Hepatocyte (in vitro differentiated cells): Measurements from ENCODE around the gene TLN1. TPM values are rescaled to one million over a fixed set of nuclear protein-coding genes. Genes with fewer than 3 reads are reported as not detected.

Source experiments
- DNase-seq: peaks from one replicate; pipeline ENCODE4 v3.0.0-alpha.2; 2016; ENCODE audit warnings: low spot score
- H2AFZ ChIP-seq: fragments of 200-600 bp; sonication (generic); 2 replicates; pipeline ENCODE4 v1.6.0; 2016; ENCODE audit warnings: antibody characterized with exemption, mild to moderate bottlenecking
- H3K27ac ChIP-seq: fragments of 200-600 bp; sonication (generic); 2 replicates; pipeline ENCODE4 v1.5.1; 2016; ENCODE audit warnings: mild to moderate bottlenecking
- H3K27me3 ChIP-seq: fragments of 200-600 bp; sonication (generic); 2 replicates; pipeline ENCODE4 v1.6.1; 2016
- H3K36me3 ChIP-seq: fragments of 200-600 bp; sonication (generic); replicated peaks from 2 replicates; pipeline ENCODE4 v1.5.1; 2016; ENCODE audit warnings: low read depth; ENCODE audit not compliant: insufficient read depth
- H3K4me1 ChIP-seq: fragments of 200-600 bp; sonication (generic); 2 replicates; pipeline ENCODE4 v1.5.1; 2016; ENCODE audit warnings: mild to moderate bottlenecking, moderate library complexity; ENCODE audit not compliant: insufficient read depth
- H3K4me2 ChIP-seq: fragments of 200-600 bp; sonication (generic); 2 replicates; pipeline ENCODE4 v1.6.0; 2016
- H3K4me3 ChIP-seq: fragments of 200-600 bp; sonication (generic); 2 replicates; pipeline ENCODE4 v1.5.1; 2016; ENCODE audit warnings: mild to moderate bottlenecking
- H3K79me2 ChIP-seq: fragments of 200-600 bp; sonication (generic); 2 replicates; pipeline ENCODE4 v1.6.0; 2017; ENCODE audit warnings: mild to moderate bottlenecking
- H3K9me2 ChIP-seq: fragments of 200-600 bp; sonication (generic); replicated peaks from 2 replicates; pipeline ENCODE4 v1.6.0; 2017; ENCODE audit warnings: mild to moderate bottlenecking; ENCODE audit not compliant: insufficient read depth
- H3K9me3 ChIP-seq: fragments of 200-600 bp; sonication (generic); 2 replicates; pipeline ENCODE4 v1.5.1; 2016; ENCODE audit warnings: low read depth, mild to moderate bottlenecking
- H4K20me1 ChIP-seq: fragments of 200-600 bp; sonication (generic); 2 replicates; pipeline ENCODE4 v1.6.0; 2016; ENCODE audit warnings: mild to moderate bottlenecking; ENCODE audit not compliant: insufficient read depth, poor library complexity, severe bottlenecking
- EZH2 ChIP-seq: fragments of 200-600 bp; sonication (generic); IDR thresholded peaks from 2 replicates; pipeline ENCODE4 v1.6.1; 2016; ENCODE audit warnings: antibody characterized with exemption, mild to moderate bottlenecking, borderline replicate concordance
- EZH2phosphoT487 ChIP-seq: fragments of 200-600 bp; sonication (generic); IDR thresholded peaks from one replicate; pipeline ENCODE4 v1.6.1; 2018; ENCODE audit warnings: antibody characterized with exemption, mild to moderate bottlenecking, low read depth, moderate library complexity; ENCODE audit not compliant: unreplicated experiment, severe bottlenecking
- WGBS: methylation state at CpG from one replicate; pipeline ENCODE4 v1.1.6; 2016; ENCODE audit warnings: low lambda C conversion rate; ENCODE audit errors: missing lambda C conversion rate; 5-methylcytosine and 5-hydroxymethylcytosine counted together
- polyA plus RNA-seq: library from polyadenylated mRNA; unstranded; fragments of >200 nt; fragmentation: Nextera tagmentation; extraction: Ambion mirVana; gene quantifications from 2 replicates; pipeline ENCODE4 v1.2.1, GENCODE V29; 2016
- total RNA-seq: library from RNA; depleted of rRNA; stranded (reverse); fragments of >200 nt; gene quantifications from 2 replicates; pipeline ENCODE4 v1.2.3, GENCODE V29; 2014
- TF ChIP-seq, protein P1 (sequence below): fragments of 200-600 bp; sonication (generic); IDR thresholded peaks from 2 replicates; pipeline ENCODE4 v1.5.1; 2016; ENCODE audit warnings: antibody characterized with exemption, mild to moderate bottlenecking; ENCODE audit not compliant: poor library complexity

The TLN1 gene
- total RNA-seq (100 and 113 TPM in 2 replicates), polyA plus RNA-seq (70.5 and 73.4 TPM in 2 replicates)

DNA sequence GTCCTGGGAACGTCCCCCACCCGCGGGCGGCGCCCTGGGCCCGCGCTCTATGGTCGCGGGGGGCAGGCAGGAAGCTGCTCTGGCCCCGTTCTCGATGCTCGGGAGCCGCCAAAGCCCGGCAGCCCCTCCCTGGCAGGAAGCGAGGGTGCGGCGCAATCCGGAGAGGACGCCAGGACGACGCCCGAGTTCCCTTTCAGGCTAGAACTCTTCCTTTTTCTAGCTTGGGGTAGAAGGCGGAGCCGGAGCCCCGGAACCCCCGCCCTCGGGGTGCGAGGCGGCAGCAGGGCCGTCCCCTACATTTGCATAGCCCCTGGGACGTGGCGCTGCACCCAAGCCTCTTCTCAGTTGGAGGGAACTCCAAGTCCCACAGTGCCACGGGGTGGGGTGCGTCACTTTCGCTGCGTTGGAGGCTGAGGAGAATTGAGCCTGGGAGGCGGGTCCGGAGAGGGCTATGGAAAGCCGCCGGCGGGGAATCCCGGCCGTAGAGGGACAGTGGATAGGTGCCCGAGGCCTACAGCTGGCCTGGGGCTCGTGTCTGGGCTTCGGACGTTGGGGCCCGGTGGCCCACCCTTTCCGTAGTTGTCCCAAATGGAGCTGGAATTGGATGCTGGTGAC is at the start of gene TLN1, which contains the start of gene CREB3:
Gene TLN1, minus strand, starts transcription at position 11 of the 615 bp plus-strand sequence. CDS start 6,501 bp downstream, outside the sequence.
Gene CREB3, plus strand, starts transcription at position 482 of the 615 bp plus-strand sequence. Its CDS starts 107 bp downstream, at position 589.
- Histone ChIP-seq H3K4me3 (peak within 1 kb of the TSS; percentile 84), H4K20me1 (peaks cover 25% of the 10 kb centered on the region), H3K27ac (peak within 1 kb of the TSS; percentile 95), H3K79me2 (peaks cover 69% of the 10 kb centered on the region), H3K4me2 (peak within 1 kb of the TSS; percentile 89), H3K36me3 (no peaks in the 10 kb centered on the region), H3K9me3 (no peaks in the 10 kb centered on the region), H3K9me2 (no peaks in the 10 kb centered on the region), H3K4me1 (peaks cover 52% of the 10 kb centered on the region), H2AFZ (peak within 1 kb of the TSS; percentile 55), H3K27me3 (no peaks in the 10 kb centered on the region)
- DNase-seq: peak; percentile 98
- WGBS: 2% methylated on average over 49 of the region's 49 CpGs
- TF ChIP-seq, protein P1, sequence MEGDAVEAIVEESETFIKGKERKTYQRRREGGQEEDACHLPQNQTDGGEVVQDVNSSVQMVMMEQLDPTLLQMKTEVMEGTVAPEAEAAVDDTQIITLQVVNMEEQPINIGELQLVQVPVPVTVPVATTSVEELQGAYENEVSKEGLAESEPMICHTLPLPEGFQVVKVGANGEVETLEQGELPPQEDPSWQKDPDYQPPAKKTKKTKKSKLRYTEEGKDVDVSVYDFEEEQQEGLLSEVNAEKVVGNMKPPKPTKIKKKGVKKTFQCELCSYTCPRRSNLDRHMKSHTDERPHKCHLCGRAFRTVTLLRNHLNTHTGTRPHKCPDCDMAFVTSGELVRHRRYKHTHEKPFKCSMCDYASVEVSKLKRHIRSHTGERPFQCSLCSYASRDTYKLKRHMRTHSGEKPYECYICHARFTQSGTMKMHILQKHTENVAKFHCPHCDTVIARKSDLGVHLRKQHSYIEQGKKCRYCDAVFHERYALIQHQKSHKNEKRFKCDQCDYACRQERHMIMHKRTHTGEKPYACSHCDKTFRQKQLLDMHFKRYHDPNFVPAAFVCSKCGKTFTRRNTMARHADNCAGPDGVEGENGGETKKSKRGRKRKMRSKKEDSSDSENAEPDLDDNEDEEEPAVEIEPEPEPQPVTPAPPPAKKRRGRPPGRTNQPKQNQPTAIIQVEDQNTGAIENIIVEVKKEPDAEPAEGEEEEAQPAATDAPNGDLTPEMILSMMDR: no peak
- TF ChIP-seq EZH2phosphoT487 (no peak), EZH2 (no peak)

- no peak overlapping the region for H3K4me3 ChIP-seq
- no peaks in the 10 kb centered on the region for H3K79me2 ChIP-seq
- H3K4me1 ChIP-seq: no peaks in the 10 kb centered on the region
- no peaks in the 10 kb centered on the region for H3K36me3 ChIP-seq
- no peak overlapping the region for H3K4me2 ChIP-seq
- no peaks in the 10 kb centered on the region for H3K9me2 ChIP-seq
- TF ChIP-seq, protein P1: no peak
- no peak for TF ChIP-seq EZH2phosphoT487
- no peak for TF ChIP-seq EZH2
- H4K20me1 ChIP-seq: no peaks in the 10 kb centered on the region
- no peaks in the 10 kb centered on the region for H3K9me3 ChIP-seq
- H2AFZ ChIP-seq: no peak overlapping the region
- no peaks in the 10 kb centered on the region for H3K27me3 ChIP-seq
- no peak for DNase-seq
- WGBS: 80% methylated on average over 2 of the region's 2 CpGs
- H3K27ac ChIP-seq: no peak overlapping the region
These were observed 49.1 kb upstream of the TLN1 start for GRCh38 chr9:35781066-35781465.

DNA sequence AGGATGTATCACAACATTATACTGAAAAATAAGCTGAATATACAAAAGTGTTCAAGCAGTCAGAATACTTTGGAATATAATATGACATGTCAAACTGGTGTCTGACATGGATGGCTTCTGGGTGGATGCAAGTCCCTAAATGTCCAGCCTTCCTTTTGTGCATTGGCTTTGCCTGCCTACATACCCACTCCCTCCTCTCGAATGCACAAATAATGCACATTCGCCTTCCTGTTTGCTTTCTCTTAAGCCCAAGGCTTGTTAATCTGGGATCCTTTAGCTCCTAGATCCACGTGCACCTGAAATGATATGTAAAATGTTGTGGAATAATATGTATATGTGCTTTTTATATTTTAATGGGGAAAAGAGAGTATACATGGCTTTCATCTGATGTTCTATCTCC is 46.5 kb upstream of the TLN1 start:
- Histone ChIP-seq H3K27ac (no peak overlapping the region), H3K9me2 (no peaks in the 10 kb centered on the region), H3K79me2 (peaks cover 3% of the 10 kb centered on the region), H3K27me3 (no peaks in the 10 kb centered on the region), H3K36me3 (no peaks in the 10 kb centered on the region), H3K4me1 (no peaks in the 10 kb centered on the region), H2AFZ (no peak overlapping the region), H4K20me1 (no peaks in the 10 kb centered on the region), H3K4me2 (no peak overlapping the region), H3K9me3 (no peaks in the 10 kb centered on the region), H3K4me3 (no peak overlapping the region)
- DNase-seq: no peak
- TF ChIP-seq, protein P1: no peak
- TF ChIP-seq EZH2phosphoT487: no peak
- no peak for TF ChIP-seq EZH2
- WGBS: 82% methylated on average over 3 of the region's 3 CpGs
